Neural cell (in vitro differentiated cells): ENCODE results near the gene PORCN.

ENCODE experiments used
- CTCF ChIP-seq: fragments of 450-650 bp; IDR thresholded peaks from 2 replicates; pipeline ENCODE4 v1.5.1; 2014; ENCODE audit warnings: antibody characterized with exemption, mild to moderate bottlenecking, moderate library complexity; ENCODE audit not compliant: poor library complexity, severe bottlenecking
- EP300 ChIP-seq: fragments of 450-650 bp; conservative IDR thresholded peaks from 2 replicates; pipeline ENCODE4 v1.6.1; 2014; ENCODE audit warnings: antibody characterized with exemption, mild to moderate bottlenecking, moderate library complexity; ENCODE audit not compliant: poor library complexity, severe bottlenecking
- EZH2 ChIP-seq: fragments of 200-600, 300-800 bp; shearing (Covaris generic), sonication (generic); IDR thresholded peaks from 2 replicates; pipeline ENCODE4 v1.6.1; 2014; ENCODE audit warnings: antibody characterized with exemption, low read length, borderline replicate concordance, mild to moderate bottlenecking; ENCODE audit not compliant: insufficient read depth, poor library complexity, severe bottlenecking
- MXI1 ChIP-seq: fragments of 450-650 bp; conservative IDR thresholded peaks from 2 replicates; pipeline ENCODE4 v1.6.1; 2014; ENCODE audit warnings: antibody characterized with exemption, mild to moderate bottlenecking; ENCODE audit not compliant: poor library complexity, severe bottlenecking
- POLR2AphosphoS5 ChIP-seq: IDR thresholded peaks from 2 replicates; pipeline ENCODE4 v1.6.1; 2012
- RAD21 ChIP-seq: fragments of 450-650 bp; conservative IDR thresholded peaks from 2 replicates; pipeline ENCODE4 v1.6.1; 2014; ENCODE audit warnings: antibody characterized with exemption, mild to moderate bottlenecking, moderate library complexity
- REST ChIP-seq: IDR thresholded peaks from 2 replicates; pipeline ENCODE4 v1.6.1; 2012; ENCODE audit warnings: borderline replicate concordance

- TF ChIP-seq CTCF (no peak), EP300 (no peak), EZH2 (no peak), MXI1 (no peak), RAD21 (no peak), REST (no peak), POLR2AphosphoS5 (no peak)
Observed at GRCh38 chrX:48471504-48471903, 37.3 kb upstream of the PORCN start.
